Skeletal muscle tissue (tissue), 5 donors: ENCODE measurements around the gene SHISA8. TPM values are rescaled to one million over a fixed set of nuclear protein-coding genes. Genes with fewer than 3 reads are reported as not detected.

Source experiments
- H3K27ac ChIP-seq: one replicate; pipeline ENCODE4 v1.7.0; 2013; ENCODE audit warnings: mild to moderate bottlenecking, low read depth, low read length, inconsistent platforms
- H3K27me3 ChIP-seq, 3 donors: one replicate each; pipeline ENCODE4 v1.7.0; 2013; ENCODE audit warnings: low read length in 3 of 3; ENCODE audit not compliant: control insufficient read depth in 3 of 3, insufficient read depth in 3 of 3
- H3K36me3 ChIP-seq, 3 donors: one replicate each; pipeline ENCODE4 v1.7.0; 2013; ENCODE audit warnings: low read length in 3 of 3; ENCODE audit not compliant: control insufficient read depth in 3 of 3, insufficient read depth in 3 of 3
- H3K4me1 ChIP-seq, 3 donors: one replicate each; pipeline ENCODE4 v1.7.0; 2013; ENCODE audit warnings: low read length in 3 of 3, mild to moderate bottlenecking in 3 of 3; ENCODE audit not compliant: control insufficient read depth in 3 of 3, insufficient read depth in 3 of 3
- H3K4me3 ChIP-seq, 3 donors: one replicate each; pipeline ENCODE4 v1.7.0; 2013; ENCODE audit warnings: low read length in 3 of 3
- H3K9ac ChIP-seq, 3 donors: one replicate each; pipeline ENCODE4 v1.7.0; 2013; ENCODE audit warnings: low read length in 3 of 3, mild to moderate bottlenecking in 3 of 3, moderate library complexity in 2 of 3, low read depth in 1 of 3
- H3K9me3 ChIP-seq, 3 donors: one replicate each; pipeline ENCODE4 v1.7.0; 2013; ENCODE audit warnings: low read length in 3 of 3; ENCODE audit not compliant: control insufficient read depth in 3 of 3
- small RNA-seq: library from RNA; depleted of rRNA; stranded (forward); fragments of <200 nt; gene quantifications from one replicate; pipeline ENCODE3, GENCODE V24; 2014
- total RNA-seq: library from RNA; depleted of rRNA; stranded (reverse); fragments of >200 nt; gene quantifications from one replicate; pipeline ENCODE4 v1.2.3, GENCODE V29; 2014
- donor health status: Osteomylitis.

SHISA8 gene
- total RNA-seq, 1 donor from 2014 or later: 1.0 TPM

GRCh38 chr22:41863472-41863871 lies 51.4 kb downstream of the SHISA8 start:
- no peak overlapping the region for H3K27ac ChIP-seq
- H3K27me3 ChIP-seq: no peaks in the 10 kb centered on the region
- H3K4me1 ChIP-seq: peaks cover 7 to 14% (median 7%) of the 10 kb centered on the region in 3 donors
- H3K4me3 ChIP-seq: no peak overlapping the region
- peaks cover 12 to 14% (median 13%) of the 10 kb centered on the region in 3 donors for H3K36me3 ChIP-seq
- H3K9ac ChIP-seq: no peak overlapping the region
- no peaks in the 10 kb centered on the region for H3K9me3 ChIP-seq

- Histone ChIP-seq H3K4me3 (no peak overlapping the region), H3K9me3 (no peaks in the 10 kb centered on the region), H3K27ac (peak overlapping the region; percentile 47), H3K9ac (peak overlapping the region; percentile 25 to 57 (median 32)), H3K27me3 (no peaks in the 10 kb centered on the region), H3K4me1 (peaks cover 7 to 14% (median 7%) of the 10 kb centered on the region in 3 donors), H3K36me3 (peaks cover 7 to 9% (median 7%) of the 10 kb centered on the region in 3 donors)
Observed at GRCh38 chr22:41862530-41863266, 52.2 kb downstream of the SHISA8 start.

- H3K27me3 ChIP-seq: no peaks in the 10 kb centered on the region
- peaks cover 5 to 8% (median 5%) of the 10 kb centered on the region in 3 donors for H3K36me3 ChIP-seq
- H3K27ac ChIP-seq: peak overlapping the region; percentile 47
- peak overlapping the region; percentile 25 to 57 (median 32) for H3K9ac ChIP-seq
- peaks cover 9 to 18% (median 13%) of the 10 kb centered on the region in 3 donors for H3K4me1 ChIP-seq
- no peak overlapping the region for H3K4me3 ChIP-seq
- no peaks in the 10 kb centered on the region for H3K9me3 ChIP-seq
Observed at GRCh38 chr22:41862160-41862529, 52.7 kb downstream of the SHISA8 start.

Small RNA genes lying within 50 kb of the gene (small RNA-seq; reads per million reads assigned to genes)
- 2.9 reads per million, percentile 87 among the genes with 10 or more reads in this experiment for gene MIR33A

Other genes with a start within 250 kb of the SHISA8 start
- 57.4 TPM for gene SNU13, start 226.2 kb downstream of the SHISA8 start, total RNA-seq
- 3.1 TPM for gene MEI1, start 215.6 kb downstream of the SHISA8 start, total RNA-seq
- gene CCDC134, start 114.4 kb downstream of the SHISA8 start, total RNA-seq: 30.3 TPM
- 20.9 TPM for gene SREBF2, start 82.0 kb downstream of the SHISA8 start, total RNA-seq
- under 0.01 TPM for gene TNFRSF13C, start 11.7 kb upstream of the SHISA8 start, total RNA-seq
- 5.7 TPM for gene CENPM, start 32.1 kb upstream of the SHISA8 start, total RNA-seq
- gene SEPTIN3, start 54.4 kb upstream of the SHISA8 start, total RNA-seq: 0.52 TPM
- 1.6 TPM for gene WBP2NL, start 83.7 kb upstream of the SHISA8 start, total RNA-seq
- 26.1 TPM for gene NAGA, start 155.7 kb upstream of the SHISA8 start, total RNA-seq
- 19.8 TPM for gene PHETA2, start 159.2 kb upstream of the SHISA8 start, total RNA-seq
- 15.1 TPM for gene SMDT1, start 164.6 kb upstream of the SHISA8 start, total RNA-seq
- gene NDUFA6, start 175.7 kb upstream of the SHISA8 start, total RNA-seq: 67.8 TPM
- not detected for gene CYP2D6, start 215.7 kb upstream of the SHISA8 start, total RNA-seq